SH-SY5Y (cell line): ENCODE measurements around the gene ZDHHC14.

Source experiments
- GATA2 ChIP-seq: IDR thresholded peaks from 2 replicates; pipeline ENCODE4 v1.6.1; 2011; ENCODE audit warnings: mild to moderate bottlenecking, low read depth, low read length
- GATA3 ChIP-seq: IDR thresholded peaks from 2 replicates; pipeline ENCODE4 v1.6.1; 2011; ENCODE audit warnings: low read depth, mild to moderate bottlenecking, low read length, moderate library complexity

DNA sequence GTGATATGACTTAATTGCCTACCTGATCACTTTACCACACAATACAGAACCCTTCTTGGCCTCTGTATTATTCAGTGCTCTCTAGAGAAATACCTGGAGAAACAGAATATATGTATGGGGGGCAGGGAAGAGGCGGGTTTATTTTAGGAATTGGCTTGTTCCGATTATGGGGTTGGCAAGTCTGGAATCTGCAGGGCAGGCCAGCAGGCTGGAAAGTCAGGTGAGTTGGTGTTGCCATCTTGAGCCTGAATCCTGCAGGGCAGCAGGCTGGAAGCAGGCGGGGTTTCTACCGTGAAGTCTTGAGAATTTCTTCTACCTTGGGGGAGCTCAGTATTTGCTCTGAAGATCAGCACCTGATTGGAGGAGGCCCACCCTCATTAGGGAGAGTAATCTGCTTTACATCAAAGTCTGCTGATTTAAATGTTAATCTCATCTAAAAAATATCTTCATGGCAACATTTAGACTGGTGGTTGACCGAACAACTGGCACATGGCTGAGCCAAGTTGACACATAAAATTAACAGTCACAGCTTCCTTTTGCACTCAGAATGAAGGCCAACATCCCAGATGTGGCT is 193.9 kb downstream of the ZDHHC14 start:
- TF ChIP-seq GATA2: no peak
- TF ChIP-seq GATA3: no peak
